ENCODE measurements around the gene PPARD.

Gene PPARD

DNA sequence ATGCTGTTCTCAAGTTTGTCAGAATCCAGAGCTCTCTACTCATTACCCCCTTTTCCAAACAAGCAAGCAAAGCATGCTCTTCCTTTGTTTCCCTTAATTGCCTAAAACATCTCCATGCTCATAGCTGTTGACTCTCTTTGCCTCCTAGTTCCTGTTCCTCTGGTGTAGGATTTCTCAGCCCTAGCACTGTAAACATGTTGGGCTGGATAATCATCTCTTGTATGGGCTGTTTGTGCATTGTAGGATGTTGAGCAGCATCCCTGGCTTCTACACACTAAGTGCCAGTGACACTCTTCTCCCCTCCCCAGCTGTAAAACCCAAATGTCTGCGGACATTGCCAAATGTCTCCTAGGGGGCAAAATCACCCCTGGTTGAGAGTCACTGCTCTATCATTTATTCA is 14.0 kb downstream of the PPARD start:
- no peak for DNase-seq

DNA sequence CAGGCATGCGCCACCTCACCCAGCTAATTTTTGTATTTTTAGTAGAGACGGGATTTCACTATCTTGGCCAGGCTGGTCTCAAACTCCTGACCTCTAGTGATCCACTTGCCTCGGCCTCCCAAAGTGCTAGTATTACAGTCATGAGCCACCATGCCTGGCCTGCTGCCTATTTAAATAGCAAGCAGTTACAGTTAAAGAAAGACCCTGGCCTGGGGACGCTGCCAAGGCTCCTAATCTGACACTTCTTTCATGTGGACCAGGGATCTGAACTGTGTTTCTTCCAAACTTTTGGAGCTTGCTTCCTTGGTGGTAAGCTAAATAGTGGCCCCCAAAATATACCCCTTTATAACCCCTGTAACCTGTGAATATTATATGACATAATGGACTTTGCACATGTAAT is 15.3 kb downstream of the PPARD start:
- DNase-seq = no peak

DNA sequence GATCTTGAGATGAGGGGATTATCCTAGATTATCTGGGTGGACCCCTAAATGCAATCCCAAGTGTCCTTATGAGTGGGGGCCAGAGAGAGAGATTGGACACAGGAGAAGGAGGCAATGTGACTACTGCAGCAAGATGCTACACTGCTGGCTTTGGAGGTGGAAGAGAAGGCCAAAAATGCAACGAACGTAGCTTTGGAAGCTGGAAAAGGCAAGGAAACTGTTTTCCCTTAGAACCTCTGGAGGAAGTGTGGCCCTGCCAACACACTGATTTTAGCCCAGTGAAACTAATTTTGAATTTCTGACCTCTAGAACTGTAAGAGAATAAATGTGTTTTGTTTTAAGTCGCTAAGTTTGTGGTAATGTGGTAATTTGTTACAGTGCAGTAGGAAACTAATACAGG is 15.7 kb downstream of the PPARD start:
- no peak for DNase-seq

DNA sequence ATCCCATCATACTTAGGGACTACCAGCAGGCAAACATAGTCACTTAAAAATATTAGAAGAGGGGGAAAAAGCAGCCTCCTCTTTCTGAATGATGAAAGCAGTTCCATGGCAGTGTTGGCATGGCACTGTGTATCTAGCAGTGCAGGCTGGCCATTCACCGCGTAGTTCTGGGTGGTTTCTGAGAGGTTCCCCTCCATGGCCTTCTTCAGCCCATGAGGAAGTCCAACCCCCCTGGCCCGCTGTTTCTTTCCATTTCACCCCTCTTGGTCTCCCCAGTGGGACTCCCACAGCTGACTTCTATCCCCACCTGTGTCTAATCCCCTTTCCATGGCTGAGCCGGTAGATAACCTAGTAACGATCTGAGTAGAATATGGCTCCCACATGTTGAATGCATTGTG is 17.0 kb downstream of the PPARD start:
- no peak for DNase-seq

DNA sequence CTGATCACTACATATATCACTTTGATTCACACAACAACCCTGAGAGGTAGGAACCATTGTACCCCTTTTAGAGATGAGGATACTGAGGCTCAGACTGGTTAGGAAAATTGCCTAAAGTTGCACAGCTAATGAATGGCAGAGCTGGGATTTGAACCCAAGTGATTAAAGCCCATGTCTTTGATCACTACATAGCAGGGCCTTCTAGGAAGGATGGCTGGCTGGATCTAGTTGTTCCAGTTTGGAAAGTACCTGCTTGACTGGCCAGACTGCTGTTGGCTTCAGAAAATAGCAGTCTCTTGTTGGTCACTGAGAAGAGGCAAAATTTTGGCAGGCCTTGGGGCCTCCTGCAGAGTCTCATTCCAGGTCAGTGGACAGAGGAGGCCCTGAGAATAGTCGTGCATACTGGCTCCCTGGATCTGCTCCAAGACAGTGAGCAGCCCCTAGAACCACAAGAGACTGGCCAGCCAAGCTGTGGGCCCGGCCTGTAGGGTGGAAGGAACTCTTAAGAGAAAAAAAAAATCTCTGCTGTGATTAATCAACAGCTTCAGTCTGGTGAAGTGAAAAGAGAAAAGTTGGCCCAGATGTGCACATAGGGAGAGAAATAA is 17.5 kb downstream of the PPARD start:
- no peak for DNase-seq

DNA sequence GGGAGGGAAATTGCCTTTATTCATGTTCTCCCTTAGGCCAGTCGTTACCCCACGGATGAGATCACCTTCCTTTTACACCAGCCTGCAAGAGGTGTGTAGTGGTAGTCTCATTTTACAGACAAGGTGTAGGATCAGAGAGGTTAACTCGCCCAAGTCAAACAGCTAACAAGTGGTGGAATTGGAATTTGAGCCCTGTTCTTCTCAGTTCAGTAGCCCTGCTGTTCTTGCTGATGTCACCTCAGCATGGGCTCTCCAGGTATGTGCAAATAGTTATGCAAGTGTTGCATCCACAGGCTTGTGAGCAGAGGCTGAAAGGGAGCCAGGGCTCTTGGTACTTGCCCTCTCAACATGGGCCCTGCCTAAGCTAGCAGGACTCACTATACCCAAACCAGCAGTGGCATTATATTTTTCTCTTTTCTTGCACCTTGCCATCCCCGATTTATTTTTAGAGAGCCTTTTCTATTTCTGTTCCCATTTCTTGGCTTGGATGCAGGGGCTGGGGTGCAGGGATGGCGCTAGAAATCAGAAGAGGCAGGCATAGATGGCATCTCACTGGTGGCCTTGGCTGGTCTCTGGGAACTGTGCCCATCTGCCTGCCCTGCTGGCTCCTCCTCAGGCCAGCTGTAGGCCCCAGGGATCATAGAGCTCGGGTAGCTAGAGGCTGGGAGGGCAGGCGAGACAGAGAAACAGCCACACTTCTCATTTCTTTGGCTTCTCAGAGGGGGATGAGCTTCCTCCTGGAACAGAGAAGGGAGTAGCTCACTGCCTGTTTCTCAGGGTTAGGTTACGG is 18.2 kb downstream of the PPARD start:
- no peak for DNase-seq

DNA sequence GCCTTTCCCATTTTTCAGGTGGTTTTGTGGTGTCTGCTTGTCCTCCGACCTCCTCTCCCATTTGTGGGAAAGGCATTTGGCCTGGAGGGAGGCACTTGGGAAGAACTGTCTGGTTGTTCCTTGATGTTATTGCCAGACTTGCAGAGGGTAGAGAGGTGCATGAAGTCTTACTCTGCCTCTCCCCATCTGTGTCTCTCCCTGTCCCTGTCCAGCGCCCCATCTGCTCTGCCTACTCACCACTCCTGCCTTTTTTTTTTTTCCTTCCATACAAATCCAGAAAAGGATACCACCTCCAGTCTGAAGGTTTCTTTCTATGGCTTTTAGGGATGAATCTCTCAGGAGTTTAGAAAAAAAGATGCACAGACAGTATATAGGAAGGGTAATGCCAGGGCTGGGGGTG is 19.8 kb downstream of the PPARD start:
- DNase-seq = no peak

DNA sequence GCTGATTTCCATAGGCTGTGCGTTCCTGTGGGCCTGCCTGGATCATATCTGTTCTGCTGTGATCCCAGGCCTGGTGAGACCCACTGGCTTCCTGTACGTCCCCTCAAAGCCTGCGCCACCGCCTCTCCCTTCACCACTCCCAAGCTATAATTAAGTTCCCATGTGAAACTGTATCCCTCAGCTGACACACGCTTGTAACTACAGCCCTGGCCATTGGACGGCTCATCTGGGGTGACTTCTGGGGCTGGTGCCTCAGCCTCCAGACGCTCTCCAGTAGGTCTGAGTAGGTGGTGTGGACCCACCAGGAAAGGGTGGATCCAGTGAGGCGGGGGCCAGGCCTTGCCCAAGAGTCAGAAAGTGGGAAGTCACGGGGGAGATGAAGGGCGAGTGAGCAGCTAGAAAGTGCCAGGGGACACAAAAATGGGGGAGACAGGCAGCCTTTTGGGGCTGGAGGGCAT is 21.0 kb downstream of the PPARD start:
- no peak for DNase-seq

DNA sequence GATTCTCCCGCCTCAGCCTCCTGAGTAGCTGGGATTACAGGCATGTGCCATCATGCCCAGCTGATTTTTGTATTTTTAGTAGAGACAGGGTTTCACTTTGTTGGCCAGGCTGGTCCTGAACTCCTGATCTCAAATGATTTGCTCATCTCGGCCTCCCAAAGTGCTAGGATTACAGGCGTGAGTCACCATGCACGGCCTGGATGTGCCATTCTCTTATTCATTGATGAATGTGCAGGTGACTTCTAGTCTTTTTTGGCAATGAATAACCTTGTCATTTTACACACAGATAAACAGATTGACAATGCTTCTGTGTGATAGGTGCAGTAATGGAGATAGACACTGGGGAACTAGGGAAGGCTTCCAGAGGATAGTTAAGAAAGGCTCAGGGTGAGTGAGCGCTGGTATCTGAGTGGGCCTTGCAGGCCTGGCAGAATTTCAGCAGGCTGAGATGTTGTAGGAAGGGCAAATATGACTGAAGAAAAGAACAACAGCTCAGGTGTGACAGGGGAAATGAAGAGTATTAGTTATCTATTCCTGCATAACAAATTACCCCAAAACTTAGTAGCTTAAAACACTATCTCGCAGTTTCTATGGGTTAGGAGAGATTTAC is 23.3 kb downstream of the PPARD start:
- no peak for DNase-seq

DNA sequence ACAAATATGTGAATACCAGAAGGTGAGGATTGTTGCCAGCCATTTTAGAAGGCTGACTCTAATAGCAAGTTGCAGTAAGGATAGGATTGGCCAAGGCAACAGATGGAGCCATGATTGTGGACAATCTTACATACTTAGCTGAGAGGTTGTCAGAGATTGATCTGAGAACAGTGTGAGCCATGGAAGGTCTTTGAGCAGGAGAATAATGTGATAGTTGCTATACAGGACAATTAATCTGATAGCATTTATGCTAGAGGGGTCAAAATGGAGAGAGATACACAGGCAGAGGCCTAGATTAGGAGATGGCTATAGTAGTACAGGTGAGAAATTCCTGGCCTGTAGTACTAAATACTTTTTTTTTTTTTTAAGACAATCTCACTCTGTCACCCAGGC is 23.8 kb downstream of the PPARD start:
- DNase-seq = no peak

DNA sequence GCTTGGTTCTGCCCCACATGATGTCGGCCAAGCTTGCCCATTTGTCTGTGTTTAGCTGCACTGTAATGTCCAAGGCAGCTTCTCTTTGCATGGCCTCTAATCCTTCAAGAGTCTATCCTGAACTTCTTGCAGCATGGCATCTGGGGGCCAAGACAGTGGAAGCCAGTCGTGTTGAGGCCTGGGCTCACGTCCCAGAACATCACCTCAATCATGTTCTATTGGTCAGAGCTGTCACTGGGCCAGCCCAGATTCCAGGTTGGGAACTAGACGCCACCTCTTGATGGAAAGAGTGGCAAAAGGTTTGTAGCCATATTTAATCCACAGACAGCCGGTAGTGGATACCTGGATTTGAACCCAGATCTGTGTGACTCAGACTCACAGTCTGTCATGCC is 25.3 kb downstream of the PPARD start:
- DNase-seq = no peak

DNA sequence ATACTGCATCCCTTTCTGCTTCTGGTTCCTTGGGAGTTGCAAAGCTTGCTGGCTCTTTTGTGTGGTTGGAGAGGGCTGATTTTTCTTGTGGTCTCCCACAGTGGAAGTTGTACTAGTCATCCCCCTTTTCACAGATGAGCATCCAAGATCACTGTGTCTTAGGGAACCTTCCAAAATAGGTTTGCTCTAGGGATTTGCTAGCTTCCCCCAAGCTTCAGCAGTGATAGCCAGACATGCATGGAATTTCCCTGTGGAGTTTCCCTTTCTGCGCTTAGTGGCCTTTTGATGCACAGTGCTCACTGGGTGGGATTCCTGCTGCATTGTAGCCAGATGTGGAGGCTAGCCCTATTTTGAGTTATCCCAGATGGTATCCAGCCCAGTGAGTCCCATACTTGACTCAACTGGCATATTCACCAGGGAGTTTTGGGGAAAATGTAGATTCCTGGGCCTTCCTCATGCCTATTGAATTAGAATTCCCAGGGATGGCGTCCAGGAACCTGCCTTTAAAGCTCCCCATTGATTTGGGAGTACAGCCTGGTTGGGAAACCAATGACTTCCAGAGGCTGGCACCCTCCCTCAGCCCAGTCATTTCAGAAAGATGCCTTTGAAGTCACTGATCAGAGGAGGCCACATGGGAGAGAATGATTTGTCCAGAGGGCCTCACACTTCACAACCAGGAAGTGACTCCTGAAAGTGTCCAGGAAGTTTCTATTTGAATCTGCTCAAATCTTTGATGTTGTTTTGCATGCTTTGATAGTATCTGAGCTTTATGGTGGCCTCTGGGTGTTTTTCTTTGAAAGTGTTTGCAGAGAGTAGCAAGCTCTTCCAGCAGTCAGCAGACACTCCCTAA is 25.9 kb downstream of the PPARD start:
- DNase-seq = no peak

DNA sequence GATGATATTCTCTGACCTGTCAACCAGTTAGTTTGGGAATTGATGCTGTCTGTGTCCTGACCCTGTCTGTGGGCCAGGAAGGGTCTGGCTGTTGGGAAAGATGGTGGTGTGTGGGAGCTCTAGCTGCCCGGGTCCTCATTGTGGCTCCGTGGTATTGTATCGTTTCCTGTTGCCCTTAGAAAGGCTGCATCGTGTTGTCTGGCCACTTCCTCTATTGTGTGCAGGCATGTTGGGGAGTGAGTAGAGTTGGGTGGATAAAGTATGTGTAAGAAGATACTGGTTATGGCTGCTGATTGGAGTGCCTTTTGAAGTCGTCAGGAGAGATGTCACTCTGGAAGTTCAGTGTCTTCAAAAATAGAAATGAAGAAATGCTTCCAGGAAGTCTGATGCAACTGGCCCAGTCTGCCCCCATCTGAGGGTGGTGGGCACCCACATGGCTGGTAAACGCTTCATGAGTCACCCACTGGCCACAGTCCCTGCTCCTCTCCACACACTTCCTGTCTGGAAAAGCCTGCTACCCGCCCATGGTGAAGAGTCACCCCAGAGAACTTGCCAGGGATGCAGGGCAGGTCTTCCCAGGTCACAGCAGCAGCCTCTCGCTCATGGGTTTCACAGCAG is 27.9 kb downstream of the PPARD start:
- DNase-seq = peak; percentile 99 to 100

DNA sequence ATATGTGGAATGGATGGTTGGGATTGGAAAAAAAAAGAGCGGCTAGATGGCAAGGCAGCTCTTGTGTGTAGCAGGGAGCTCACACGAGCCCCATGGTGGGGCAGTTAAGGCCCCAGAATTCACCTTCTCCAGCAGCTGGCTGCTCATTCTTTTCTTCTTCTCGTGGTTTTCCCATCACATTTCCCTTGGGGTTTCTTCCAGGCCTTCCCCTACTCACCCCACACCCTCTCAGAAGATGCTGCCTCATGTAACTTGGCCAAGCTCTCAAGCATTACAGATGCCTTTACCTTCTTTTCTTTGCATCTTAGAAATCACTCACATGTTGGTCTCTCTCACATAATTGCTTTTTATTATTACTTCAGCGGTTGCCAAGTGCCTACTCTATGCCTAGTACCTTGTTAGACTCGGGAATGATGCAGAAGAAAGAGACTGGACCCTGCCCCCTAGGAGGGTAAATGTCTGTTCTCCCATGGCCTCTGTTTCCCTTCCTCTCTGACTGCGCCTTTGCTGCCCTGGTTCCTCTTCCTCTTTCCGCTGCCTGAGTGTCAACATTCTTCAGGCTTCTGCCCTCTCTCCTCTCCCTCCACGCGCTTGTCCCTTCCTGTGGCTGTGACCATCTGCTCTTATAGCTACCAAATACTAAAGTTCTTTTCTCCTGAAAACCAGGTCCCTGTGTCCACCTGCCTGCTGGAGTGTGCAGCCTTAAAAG is 28.6 kb downstream of the PPARD start:
- peak; percentile 53 to 71 for DNase-seq

DNA sequence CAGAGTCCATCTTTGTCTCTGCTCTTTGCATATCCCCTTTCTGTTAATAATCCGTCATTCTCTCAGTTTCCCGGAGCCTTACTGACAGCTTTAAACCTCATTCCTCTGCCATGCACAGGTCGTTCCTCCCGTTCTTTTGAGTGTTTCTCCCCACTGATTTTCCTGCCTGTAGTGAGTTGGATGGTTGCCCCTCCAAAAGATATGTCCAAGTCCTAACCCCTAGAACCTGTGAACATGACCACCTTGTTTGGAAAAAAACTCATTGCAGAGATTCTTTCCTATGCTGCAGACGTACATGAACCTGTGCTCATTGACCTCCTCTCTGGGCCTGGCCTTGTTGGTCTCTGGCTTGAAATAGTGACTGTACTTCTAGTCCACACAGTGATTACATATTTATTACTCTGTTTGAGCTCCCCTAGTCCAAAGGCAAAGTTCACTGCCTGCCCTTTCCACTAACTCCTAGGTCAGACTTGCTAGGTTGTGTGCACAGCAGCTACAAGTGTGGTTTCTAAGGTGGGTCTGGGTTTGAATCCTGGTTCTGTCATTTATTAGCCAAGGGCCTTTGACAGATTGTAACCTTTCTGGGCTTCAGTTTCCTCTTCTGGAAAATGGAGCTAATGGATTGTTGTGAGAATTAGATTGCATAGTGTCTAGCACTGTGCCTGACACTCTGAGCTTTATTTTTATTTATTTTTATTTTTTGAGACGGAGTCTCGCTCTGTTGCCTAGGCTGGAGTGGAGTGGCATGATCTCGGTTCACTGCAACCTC is 29.3 kb downstream of the PPARD start:
- DNase-seq = no peak

DNA sequence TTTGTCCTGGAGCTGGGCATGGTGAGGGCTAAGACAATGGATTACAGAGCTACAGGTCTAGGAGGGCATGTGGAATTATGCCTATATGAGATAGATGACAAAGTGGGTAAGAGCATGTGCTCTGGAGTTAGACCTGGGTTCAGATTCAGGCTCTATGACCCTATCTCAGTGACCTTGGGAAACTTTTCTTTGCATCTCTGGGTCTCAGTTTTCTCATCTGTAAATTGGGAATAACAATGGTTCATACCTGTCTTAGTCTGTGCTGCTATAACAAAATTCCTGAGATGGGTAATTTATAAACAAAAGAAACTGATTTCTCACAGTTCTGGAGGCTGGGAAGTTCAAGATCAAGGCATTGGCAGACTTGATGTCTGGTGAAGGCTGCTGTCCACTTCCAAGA is 30.3 kb downstream of the PPARD start:
- no peak for DNase-seq

DNA sequence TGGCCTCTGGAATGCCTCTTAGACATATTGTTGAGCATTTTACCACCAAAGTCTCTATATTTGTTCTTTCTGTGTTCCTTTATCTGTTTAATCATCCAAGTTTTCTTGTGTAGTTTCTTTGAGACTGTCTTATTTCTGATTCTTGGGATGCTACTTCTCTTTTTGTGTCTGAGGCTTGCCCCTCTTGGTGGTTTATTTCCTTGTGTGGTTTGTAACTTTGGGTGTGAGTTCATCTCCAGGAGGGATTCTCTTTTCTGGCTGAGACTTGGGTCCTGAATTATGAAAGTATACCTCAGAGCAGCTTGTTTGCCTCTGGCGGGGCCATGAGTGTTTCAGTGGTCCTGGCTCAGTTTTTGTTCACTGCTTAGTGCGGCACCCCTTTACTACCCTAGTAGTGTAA is 33.9 kb downstream of the PPARD start:
- peak; percentile 51 to 64 for DNase-seq

DNA sequence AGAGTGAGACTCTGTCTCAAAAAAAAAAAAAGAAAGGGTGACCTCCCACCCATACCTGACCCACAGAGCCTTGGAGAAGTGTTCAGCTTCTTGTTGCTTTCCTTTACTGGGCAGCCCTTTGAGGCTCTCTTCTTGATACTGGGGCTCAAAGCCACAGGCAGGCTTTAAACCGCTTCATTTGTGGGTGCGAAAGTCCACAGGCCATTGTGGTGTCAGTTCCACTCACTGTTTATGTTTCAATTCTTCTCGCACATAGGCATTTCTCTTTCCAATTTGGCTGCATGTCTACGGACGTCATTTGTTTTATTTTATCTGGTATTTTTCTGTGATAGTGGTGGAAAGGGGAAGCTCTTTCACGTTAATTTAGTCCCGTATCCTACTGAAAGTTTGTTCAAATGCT is 34.6 kb downstream of the PPARD start:
- peak in 1 of 2 experiments; percentile 4 for DNase-seq

DNA sequence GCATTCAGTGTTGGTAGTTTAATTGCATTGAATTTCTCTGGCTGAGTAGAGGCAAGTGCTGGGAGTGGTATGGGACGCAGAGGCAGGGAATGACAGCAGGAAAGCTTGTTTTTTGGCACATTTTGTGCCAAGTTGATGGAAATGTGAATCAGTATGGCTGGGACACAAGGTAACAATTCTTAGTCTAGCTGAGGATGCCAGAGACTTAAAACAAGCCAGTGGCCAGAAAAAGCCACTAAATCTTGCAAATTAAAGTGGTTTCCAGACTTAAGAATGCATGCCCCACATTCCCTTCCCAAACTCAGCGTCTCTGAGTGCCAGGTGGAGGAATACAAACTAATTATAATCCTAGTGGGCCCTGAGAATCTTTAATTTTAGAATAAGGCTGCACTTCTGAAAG is 35.9 kb downstream of the PPARD start:
- no peak for DNase-seq

DNA sequence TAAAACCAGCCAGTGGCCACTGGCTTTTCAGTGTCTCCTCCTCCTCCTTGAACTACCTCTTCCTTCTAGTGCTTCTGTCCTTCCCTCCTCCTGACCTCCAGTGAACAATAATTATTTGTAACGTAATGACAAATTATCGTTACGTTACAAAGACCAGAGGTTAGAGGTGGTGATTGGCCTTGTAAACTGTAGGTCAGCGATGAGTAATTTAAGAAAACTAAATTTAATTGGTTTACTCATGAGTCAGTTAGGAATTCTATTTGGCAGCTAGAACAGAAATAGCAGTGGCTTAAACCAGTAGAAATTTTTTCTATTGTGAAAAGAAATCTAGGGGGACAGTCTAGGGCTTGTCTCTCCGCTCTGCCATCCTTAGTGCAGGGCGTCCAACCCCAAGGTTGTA is 38.8 kb downstream of the PPARD start:
- DNase-seq = no peak

DNA sequence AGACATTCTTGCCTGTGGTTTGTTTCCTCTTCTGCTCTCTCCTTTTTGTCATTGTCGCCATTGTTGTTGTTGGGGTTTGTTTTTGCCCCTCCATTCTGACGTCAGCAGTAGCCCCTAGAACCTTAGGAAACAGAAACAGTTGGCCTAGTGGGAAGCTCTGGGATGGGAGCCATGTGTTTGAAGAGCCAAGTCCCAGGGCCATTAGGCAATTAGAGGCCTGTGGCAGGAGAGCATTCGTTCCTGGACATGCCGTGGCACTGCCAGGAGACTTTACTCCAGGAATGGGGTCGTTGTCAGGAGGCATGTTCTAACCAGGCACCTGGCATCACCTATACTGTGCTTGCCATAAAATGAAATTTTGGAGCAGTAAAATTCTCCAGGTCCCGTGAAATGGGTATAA is 39.7 kb downstream of the PPARD start:
- no peak for DNase-seq

All from Kasumi-1 (cell line).